Activated T-helper 2 cell treated with anti-CD3 and anti-CD28 coated beads, Interferon-gamma antibody, Interleukin-2, Interleukin-4, amounts not matched to agents 10 μg/mL and 5 μg/mL and 100 μg/mL, durations not matched to agents 14 hours and 24 hours and 36 hours (primary cell): ENCODE data around the gene MGMT. TPM values are rescaled to one million over a fixed set of nuclear protein-coding genes. Genes with fewer than 3 reads are reported as not detected.

Source experiments
- DNase-seq: peaks from one replicate; pipeline ENCODE4 v3.0.0; 2021; ENCODE audit warnings: low spot score
- H3K27ac Mint-ChIP-seq: one replicate; pipeline ENCODE4 v1.8.0; 2021; ENCODE audit warnings: mixed read lengths
- H3K27me3 Mint-ChIP-seq: one replicate; pipeline ENCODE4 v1.8.0; 2021; ENCODE audit warnings: low read depth, mixed read lengths
- H3K36me3 Mint-ChIP-seq: one replicate; pipeline ENCODE4 v1.8.0; 2021; ENCODE audit warnings: low read depth, mixed read lengths
- H3K4me1 Mint-ChIP-seq: one replicate; pipeline ENCODE4 v1.8.0; 2021; ENCODE audit warnings: low read depth, mixed read lengths
- H3K4me3 Mint-ChIP-seq: one replicate; pipeline ENCODE4 v1.8.0; 2021; ENCODE audit warnings: low read depth, mild to moderate bottlenecking, moderate library complexity, mixed read lengths
- H3K9me3 Mint-ChIP-seq: one replicate; pipeline ENCODE4 v1.8.0; 2021; ENCODE audit warnings: mixed read lengths
- intact Hi-C: fragments of 100-400 bp; cut with micrococcal nuclease; formaldehyde crosslinking; loops from one replicate; pipeline ENCODE4 v1.15.1; 2023
- total RNA-seq: library from RNA; stranded (reverse); gene quantifications from 2 replicates; pipeline ENCODE4 v1.2.3, GENCODE V29; 2022

Gene MGMT
- total RNA-seq, 1 donor from 2014 or later: 15.8 TPM

GRCh38 chr10:129709627-129710509, 242.8 kb downstream of the MGMT start:
- no peaks in the 10 kb centered on the region for H3K4me1 Mint-ChIP-seq
- DNase-seq: no peak
- no peaks in the 10 kb centered on the region for H3K27me3 Mint-ChIP-seq
- H3K36me3 Mint-ChIP-seq: no peaks in the 10 kb centered on the region
- H3K4me3 Mint-ChIP-seq: no peak overlapping the region
- no peaks in the 10 kb centered on the region for H3K9me3 Mint-ChIP-seq
- no peak overlapping the region for H3K27ac Mint-ChIP-seq
- intact Hi-C loops: no loop called here

GRCh38 chr10:129710510-129710847, 243.4 kb downstream of the MGMT start:
- no peak for DNase-seq
- H3K27ac Mint-ChIP-seq: no peak overlapping the region
- no peak overlapping the region for H3K4me3 Mint-ChIP-seq
- intact Hi-C loops: no loop called here
- H3K4me1 Mint-ChIP-seq: no peaks in the 10 kb centered on the region
- H3K27me3 Mint-ChIP-seq: no peaks in the 10 kb centered on the region
- no peaks in the 10 kb centered on the region for H3K36me3 Mint-ChIP-seq
- no peaks in the 10 kb centered on the region for H3K9me3 Mint-ChIP-seq

GRCh38 chr10:129711291-129711690, 244.2 kb downstream of the MGMT start:
- no peaks in the 10 kb centered on the region for H3K36me3 Mint-ChIP-seq
- H3K9me3 Mint-ChIP-seq: no peaks in the 10 kb centered on the region
- H3K27me3 Mint-ChIP-seq: no peaks in the 10 kb centered on the region
- no peak overlapping the region for H3K4me3 Mint-ChIP-seq
- no peaks in the 10 kb centered on the region for H3K4me1 Mint-ChIP-seq
- no peak overlapping the region for H3K27ac Mint-ChIP-seq
- no peak for DNase-seq
- intact Hi-C loops: no loop called here

GRCh38 chr10:129712000-129712399, 245.0 kb downstream of the MGMT start:
- no peak for DNase-seq
- no peaks in the 10 kb centered on the region for H3K36me3 Mint-ChIP-seq
- no peak overlapping the region for H3K27ac Mint-ChIP-seq
- H3K4me3 Mint-ChIP-seq: no peak overlapping the region
- no peaks in the 10 kb centered on the region for H3K9me3 Mint-ChIP-seq
- no peaks in the 10 kb centered on the region for H3K4me1 Mint-ChIP-seq
- H3K27me3 Mint-ChIP-seq: no peaks in the 10 kb centered on the region
- intact Hi-C loops: no loop called here

GRCh38 chr10:129713659-129714265, 246.7 kb downstream of the MGMT start:
- no peaks in the 10 kb centered on the region for H3K27me3 Mint-ChIP-seq
- no peaks in the 10 kb centered on the region for H3K36me3 Mint-ChIP-seq
- H3K4me1 Mint-ChIP-seq: no peaks in the 10 kb centered on the region
- H3K4me3 Mint-ChIP-seq: no peak overlapping the region
- intact Hi-C loops: no loop called here
- no peaks in the 10 kb centered on the region for H3K9me3 Mint-ChIP-seq
- no peak for DNase-seq
- H3K27ac Mint-ChIP-seq: no peak overlapping the region

GRCh38 chr10:129715805-129716204, 248.8 kb downstream of the MGMT start:
- H3K4me1 Mint-ChIP-seq: no peaks in the 10 kb centered on the region
- intact Hi-C loops: no loop called here
- H3K27ac Mint-ChIP-seq: no peak overlapping the region
- H3K9me3 Mint-ChIP-seq: no peaks in the 10 kb centered on the region
- no peak overlapping the region for H3K4me3 Mint-ChIP-seq
- no peaks in the 10 kb centered on the region for H3K36me3 Mint-ChIP-seq
- DNase-seq: no peak
- H3K27me3 Mint-ChIP-seq: no peaks in the 10 kb centered on the region

- Mint-ChIP-seq H3K4me1 (no peaks in the 10 kb centered on the region), H3K36me3 (no peaks in the 10 kb centered on the region), H3K4me3 (no peak overlapping the region), H3K27ac (no peak overlapping the region), H3K27me3 (no peaks in the 10 kb centered on the region), H3K9me3 (no peaks in the 10 kb centered on the region)
- DNase-seq: no peak
- intact Hi-C loops: no loop called here
Measured at GRCh38 chr10:129716211-129716681, 249.2 kb downstream of the MGMT start.

GRCh38 chr10:129716881-129717280, 249.8 kb downstream of the MGMT start:
- no peak for DNase-seq
- H3K27me3 Mint-ChIP-seq: no peaks in the 10 kb centered on the region
- peaks cover 5% of the 10 kb centered on the region for H3K9me3 Mint-ChIP-seq
- H3K36me3 Mint-ChIP-seq: no peaks in the 10 kb centered on the region
- intact Hi-C loops: no loop called here
- no peak overlapping the region for H3K4me3 Mint-ChIP-seq
- no peaks in the 10 kb centered on the region for H3K4me1 Mint-ChIP-seq
- H3K27ac Mint-ChIP-seq: no peak overlapping the region

- Mint-ChIP-seq H3K4me1 (no peaks in the 10 kb centered on the region), H3K9me3 (peaks cover 5% of the 10 kb centered on the region), H3K27ac (no peak overlapping the region), H3K4me3 (no peak overlapping the region), H3K36me3 (no peaks in the 10 kb centered on the region), H3K27me3 (no peaks in the 10 kb centered on the region)
- intact Hi-C loops: no loop called here
- no peak for DNase-seq
Measured at GRCh38 chr10:129717816-129718547, 250.9 kb downstream of the MGMT start.

GRCh38 chr10:129718548-129719414, 251.7 kb downstream of the MGMT start:
- intact Hi-C loops: no loop called here
- no peak for DNase-seq
- H3K27ac Mint-ChIP-seq: no peak overlapping the region
- H3K4me3 Mint-ChIP-seq: no peak overlapping the region
- H3K9me3 Mint-ChIP-seq: peaks cover 8% of the 10 kb centered on the region
- no peaks in the 10 kb centered on the region for H3K4me1 Mint-ChIP-seq
- H3K27me3 Mint-ChIP-seq: no peaks in the 10 kb centered on the region
- H3K36me3 Mint-ChIP-seq: no peaks in the 10 kb centered on the region

GRCh38 chr10:129719415-129719739, 252.3 kb downstream of the MGMT start:
- Mint-ChIP-seq H3K4me3 (no peak overlapping the region), H3K36me3 (no peaks in the 10 kb centered on the region), H3K9me3 (peaks cover 12% of the 10 kb centered on the region), H3K27me3 (no peaks in the 10 kb centered on the region), H3K27ac (no peak overlapping the region), H3K4me1 (no peaks in the 10 kb centered on the region)
- intact Hi-C loops: no loop called here
- DNase-seq: no peak

- intact Hi-C loops: no loop called here
- Mint-ChIP-seq H3K27ac (no peak overlapping the region), H3K27me3 (no peaks in the 10 kb centered on the region), H3K4me3 (no peak overlapping the region), H3K36me3 (no peaks in the 10 kb centered on the region), H3K4me1 (no peaks in the 10 kb centered on the region), H3K9me3 (peaks cover 13% of the 10 kb centered on the region)
- no peak for DNase-seq
Measured at GRCh38 chr10:129719889-129720590, 253.0 kb downstream of the MGMT start.
